ENCODE results near the gene EIF1.
"Not testable (repeated sequence)": the region's sequence is repeated elsewhere in the genome, so short reads cannot be mapped to it uniquely, and the experiment has no call there.

Gene EIF1

GRCh38 chr17:41679740-41680425, 8.8 kb upstream of the EIF1 start:
- no peak for DNase-seq

DNA sequence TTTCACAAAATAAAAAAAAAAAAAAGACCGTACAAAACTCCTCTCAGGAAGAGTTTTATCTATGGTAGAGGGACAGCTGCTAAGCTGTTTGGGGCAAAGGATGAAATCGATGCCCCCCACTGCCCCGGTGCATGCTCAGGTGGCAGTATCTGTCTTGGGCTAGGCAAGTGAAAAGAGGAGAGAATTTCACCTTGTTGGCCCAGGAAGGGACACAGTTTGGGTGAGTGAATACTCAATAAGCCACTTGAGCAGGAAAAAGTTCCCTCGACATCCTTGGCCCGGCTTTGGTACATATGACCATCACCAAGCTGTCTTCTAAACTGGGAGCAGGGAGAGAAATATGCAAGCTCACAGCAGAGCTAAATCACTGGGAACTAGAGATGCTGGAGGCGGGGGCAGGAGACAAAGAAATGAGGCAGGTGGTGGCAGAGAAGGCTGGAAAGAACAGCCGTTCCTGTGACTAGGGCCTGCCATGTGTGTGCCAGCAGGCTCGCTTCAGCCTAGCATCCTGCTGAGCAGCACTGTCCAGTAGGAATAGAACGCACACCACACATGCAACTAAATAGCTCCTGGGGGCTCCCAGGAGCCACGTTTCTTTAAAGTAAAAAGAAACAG, 8.2 kb upstream of the EIF1 start:
- DNase-seq, result no peak

- DNase-seq, result no peak
Observed at GRCh38 chr17:41681776-41682175, 6.9 kb upstream of the EIF1 start.

DNA sequence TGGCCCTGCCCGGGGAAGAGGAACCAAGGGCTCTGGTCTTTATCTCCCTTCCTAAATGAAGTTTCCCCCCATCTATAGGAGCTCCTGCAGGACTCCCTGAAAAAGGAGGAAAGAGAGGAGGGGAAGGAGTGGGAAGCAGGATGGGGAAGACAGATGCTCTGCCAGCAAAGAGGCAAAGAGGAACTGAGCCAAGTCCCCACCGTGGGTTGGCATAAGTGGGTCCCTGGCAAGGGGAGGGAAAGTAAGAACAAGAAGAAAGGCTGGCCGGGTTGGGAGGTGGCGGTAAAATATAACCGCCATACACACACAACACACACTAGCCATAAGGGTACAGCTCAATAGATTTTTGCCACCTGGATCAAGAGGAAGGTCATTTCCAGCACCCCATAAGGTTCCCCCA, 6.1 kb upstream of the EIF1 start:
- DNase-seq, result no peak

DNA sequence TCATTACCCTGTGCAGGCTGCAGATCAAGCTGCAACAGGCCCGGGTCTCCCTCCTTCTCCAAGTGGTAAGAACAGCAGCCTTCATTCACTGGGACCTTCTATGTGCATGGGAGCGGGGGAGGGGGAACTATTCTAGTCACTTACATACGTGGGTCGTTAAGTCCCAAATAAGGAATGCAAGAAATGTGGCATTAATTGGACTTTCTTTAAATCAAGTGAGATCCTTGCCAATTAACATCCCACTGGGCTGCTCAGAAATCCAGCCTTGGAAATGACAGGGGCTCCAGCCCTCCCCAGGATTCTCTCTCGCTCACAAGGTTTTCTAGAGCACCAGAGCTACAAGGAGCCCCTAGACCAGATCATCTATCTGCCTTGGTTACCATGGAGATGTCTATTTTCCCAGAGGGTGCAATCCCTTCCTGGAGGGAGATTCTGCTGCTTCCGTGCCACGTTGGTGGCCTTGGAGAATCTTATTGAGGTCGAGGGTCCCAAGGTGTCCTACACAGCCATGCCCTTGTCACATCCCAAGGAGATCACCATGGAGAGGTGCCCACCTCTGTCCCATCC, 5.2 kb upstream of the EIF1 start:
- no peak for DNase-seq

- DNase-seq, result no peak
Observed at GRCh38 chr17:41684035-41684434, 4.7 kb upstream of the EIF1 start.

DNA sequence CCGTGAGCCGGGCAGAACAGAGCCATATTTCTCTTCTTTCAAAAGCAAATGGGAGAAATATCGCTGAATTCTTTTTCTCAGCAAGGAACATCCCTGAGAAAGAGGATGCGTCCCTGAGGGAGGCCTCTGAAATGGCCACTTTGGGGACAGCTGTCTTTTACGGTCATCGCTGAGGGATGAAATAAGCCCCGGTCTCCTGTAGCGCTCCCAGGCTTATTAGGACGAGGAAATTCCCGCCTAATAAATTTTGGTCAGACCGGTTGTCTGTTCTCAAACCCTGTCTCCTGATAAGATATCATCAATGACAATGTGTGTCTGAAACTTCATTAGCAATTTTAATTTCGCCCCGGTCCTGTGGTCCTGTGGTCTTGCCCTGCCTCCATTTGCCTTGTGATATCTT, 2.9 kb upstream of the EIF1 start:
- DNase-seq, result not testable (repeated sequence)

DNA sequence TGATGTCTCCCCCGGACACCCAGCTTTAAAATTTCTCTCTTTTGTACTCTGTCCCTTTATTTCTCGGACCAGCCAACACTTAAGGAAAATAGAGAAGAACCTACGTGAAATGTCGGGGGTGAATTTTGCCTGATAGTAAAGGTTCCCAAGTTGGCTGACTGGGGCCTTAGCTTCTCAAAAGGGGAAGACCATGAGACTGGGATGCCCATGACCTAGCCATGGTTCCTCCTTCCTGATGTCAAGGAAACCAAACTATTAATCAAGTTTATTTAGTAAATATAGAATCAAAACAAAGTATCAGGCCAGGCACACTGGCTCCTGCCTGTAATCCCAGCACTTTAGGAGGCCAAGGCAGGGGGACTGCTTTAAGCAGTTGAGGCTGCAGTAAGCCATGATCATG, 2.4 kb upstream of the EIF1 start:
- DNase-seq, result no peak

DNA sequence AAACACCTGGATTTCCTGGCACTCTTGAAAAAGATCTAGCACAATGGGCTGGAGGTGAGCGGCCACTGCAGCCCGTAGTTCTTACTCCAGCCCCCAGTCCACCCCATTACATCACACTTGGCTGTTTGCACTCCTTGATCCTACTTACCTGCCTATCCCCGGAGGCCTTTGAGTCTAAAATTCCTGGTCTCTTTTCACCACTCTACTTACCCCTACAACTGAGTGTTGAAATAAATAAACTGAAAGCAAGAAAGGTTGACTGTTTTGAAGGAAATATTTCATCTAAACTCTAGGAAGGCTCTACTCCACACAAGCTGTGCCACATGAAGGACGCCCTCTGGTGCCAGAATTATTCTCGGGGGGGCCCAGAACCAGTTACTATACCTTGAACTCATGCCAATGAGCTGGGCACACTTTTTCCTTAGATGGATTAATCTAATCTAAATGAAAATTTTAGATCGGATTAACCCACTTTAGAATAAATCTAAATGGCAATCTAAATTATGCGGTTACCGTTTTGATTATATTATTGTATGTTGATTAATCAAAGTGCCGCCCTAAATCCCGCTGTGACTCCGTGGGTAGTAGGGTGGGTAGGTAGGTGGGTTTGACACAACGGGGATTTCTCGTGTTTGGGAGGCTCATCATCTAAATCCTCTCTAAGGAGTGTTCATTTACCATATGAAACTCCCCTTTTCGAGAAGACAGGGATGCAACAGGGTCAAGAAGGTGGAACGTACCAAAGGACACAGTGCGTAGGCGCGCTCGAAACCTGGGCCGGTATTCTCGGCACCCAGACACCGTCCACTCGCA, 651 bp upstream of the EIF1 start:
- peak in 2 of 4 experiments; percentile 31 to 45 for DNase-seq

DNA sequence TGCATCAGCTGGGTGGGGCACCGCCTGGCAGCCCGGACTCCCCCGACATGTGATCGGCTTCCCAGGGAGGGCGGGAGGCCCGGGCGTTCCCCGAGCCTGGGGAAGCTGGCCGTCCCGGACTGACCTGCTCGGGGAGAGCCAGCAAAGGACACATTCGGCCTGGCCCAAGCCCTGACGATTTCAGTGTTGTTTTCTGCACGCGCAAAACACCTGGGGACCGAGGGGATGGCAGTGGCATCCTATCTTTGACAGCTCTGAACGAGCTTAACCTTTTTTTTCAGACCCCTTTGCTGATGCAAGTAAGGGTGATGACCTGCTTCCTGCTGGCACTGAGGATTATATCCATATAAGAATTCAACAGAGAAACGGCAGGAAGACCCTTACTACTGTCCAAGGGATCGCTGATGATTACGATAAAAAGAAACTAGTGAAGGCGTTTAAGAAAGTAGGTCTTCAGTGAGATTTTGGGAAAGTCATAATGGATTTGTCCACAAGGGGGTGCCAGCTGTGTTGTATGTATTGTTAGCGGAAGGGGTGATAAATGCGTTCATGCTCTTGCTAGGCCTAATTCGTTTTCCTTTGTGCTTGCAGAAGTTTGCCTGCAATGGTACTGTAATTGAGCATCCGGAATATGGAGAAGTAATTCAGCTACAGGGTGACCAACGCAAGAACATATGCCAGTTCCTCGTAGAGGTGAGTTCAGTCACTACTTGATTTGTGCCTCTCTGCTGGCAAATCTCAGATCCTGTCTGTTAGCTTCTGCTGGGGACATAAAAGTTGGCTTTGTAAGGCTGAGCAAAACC, 1.0 kb downstream of the EIF1 start:
- peak in 3 of 4 experiments; percentile 23 to 39 (median 33) for DNase-seq

- no peak for DNase-seq
Observed at GRCh38 chr17:41690497-41690896, 1.8 kb downstream of the EIF1 start.

- DNase-seq, result no peak
Observed at GRCh38 chr17:41691031-41691777, 2.5 kb downstream of the EIF1 start.

DNA sequence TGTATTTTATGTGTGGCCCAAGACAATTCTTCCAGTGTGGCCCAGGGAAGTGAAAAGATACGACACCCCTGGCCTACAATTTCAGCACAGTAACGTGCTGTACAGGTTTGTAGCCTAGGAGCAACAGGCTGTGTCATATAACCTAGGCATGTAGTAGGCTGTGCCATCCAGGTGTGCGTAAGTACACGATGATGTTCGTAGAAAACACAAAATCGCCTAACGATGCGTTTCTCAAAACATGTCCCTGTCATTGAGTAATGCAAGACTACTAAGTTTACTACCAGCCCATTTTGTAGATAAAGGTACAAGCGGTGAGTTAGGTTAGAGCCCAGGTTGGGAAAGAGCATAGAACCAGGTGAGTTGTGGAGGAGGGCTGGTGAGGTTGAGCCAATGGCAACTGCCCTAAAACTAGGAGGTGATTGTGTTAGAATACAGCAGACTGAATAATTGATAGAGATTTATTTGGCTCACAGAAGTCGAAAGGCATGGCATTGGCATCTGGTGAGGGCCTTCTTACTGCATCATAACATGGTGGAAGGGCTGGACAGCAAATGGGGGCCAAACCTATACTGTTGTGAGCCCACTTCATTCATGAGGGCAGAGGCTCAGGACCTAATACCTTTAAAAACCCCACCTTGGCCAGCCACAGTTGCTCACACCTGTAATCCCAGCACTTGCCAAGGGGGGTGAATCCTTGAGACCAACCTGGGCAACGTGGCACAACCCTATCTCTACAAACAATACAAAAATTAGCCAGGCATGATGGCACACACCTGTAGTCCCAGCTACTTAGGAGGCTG, 4.2 kb downstream of the EIF1 start:
- DNase-seq, result no peak

DNA sequence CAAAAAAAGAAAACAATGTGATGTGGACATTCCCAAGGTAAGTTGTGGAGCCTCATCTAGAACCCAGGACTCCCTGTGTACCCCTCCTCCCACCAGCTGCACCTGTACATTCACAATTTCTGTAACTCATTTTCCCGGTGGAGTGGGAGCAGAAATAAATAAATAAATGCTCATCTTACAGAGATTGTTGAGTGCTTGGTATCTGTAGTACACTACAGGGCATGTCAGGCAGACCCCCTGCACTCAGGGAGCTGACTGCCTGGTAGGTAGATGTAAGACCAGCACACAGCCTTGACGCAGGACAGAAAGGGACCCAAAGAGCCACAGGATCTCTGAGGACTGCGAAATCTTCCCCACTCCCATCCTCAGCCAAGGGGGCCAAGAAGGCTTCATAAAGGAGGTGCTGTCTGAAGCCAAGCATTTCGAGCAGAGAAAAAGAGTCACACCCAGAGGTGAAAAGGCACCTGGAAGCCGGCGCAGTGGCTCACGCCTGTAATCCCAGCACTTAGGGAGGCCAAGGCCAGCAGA, 6.5 kb downstream of the EIF1 start:
- DNase-seq, result no peak

DNA sequence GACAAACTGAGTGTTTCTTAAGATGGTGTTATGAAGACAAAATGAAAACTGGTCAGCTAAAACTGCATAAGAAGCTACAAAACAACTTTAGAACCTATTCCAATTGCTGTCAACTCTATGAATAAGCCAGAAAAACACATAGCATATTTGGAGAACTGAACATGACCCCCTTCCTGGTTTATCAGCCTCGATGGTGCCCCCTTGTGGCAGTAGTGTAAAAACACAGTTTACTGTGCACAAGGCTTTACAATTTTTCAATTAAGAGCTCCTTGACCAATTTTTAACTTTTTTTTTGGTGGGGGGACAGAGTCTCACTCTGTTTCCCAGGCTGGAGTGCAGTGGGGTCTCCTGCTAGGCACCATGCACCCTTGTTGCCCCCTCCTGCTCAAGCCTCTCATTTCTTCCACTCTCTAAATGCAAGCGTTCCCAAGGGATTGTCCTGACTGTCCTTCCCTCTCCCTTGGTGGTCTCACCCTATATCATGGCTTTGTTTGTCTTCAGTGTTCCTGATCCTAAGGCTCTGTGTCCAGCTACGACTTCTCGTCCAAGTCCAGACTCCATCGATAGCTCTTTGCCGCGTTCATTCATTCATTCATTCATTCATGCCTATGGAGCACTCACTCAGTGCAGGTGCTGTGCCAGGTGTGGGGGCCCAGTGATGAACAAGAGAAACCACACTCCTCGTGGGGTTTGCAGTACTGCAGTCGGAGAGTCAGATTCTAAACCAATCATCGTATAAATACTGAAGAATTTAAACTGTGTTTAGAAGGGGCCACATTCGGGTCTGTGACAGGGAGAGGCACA, 7.5 kb downstream of the EIF1 start:
- peak; percentile 57 to 73 (median 64) for DNase-seq

- DNase-seq, result no peak
Observed at GRCh38 chr17:41697122-41697962, 8.7 kb downstream of the EIF1 start.

DNA sequence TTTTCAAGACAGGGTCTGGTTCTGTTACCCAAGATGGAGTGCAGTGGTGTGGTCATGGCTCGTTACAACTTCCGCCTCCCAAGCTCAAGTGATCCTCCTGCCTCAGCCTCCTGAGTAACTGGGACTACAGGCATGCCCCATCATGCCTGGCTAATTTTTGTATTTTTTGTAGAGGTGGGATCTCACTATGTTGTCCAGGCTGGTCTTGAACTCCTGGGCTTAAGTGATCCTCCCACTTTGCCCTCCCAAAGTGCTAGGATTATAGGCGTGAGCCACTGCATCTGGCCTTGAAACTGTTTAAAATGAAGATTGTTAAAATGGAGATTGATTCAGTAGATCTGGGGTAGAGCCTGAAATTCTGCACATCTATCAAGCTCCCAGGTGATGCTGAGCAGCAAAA, 12.2 kb downstream of the EIF1 start:
- DNase-seq, result not testable (repeated sequence)

DNA sequence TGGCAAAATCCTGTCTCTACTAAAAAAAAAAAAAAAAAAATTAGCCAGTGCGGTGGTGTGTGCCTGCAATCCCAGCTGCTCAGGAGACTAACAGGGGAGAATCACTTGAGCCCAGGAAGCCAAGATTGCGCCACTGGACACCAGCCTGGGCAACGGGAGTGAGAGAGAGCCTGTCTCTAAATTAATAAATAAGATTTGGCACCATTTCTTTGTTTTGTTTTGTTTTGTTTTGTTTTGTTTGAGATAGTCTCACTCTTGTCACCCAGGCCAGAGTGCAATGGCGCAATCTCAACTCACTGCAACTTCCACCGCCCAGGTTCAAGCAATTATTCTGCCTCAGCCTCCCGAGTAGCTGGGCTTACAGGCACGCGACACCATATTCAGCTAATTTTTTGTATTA, 14.0 kb downstream of the EIF1 start:
- no peak for DNase-seq

Data from activated CD4-positive, CD25-positive, alpha-beta regulatory T cell (primary cell).